GM18861 (cell line): ENCODE measurements around the gene SMG5.
"Not testable (repeated sequence)": the region's sequence is repeated elsewhere in the genome, so short reads cannot be mapped to it uniquely, and the experiment has no call there.

Experiments
- ATAC-seq: cut with Tn5 transposase; IDR thresholded peaks from one replicate; pipeline ENCODE4 v1.9.1; 2021; ENCODE audit not compliant: unreplicated experiment

Gene SMG5

GRCh38 chr1:156216361-156217086, 66.1 kb downstream of the SMG5 start:
- ATAC-seq = not testable (repeated sequence)

- ATAC-seq = no peak
Observed at GRCh38 chr1:156214024-156214748, 68.4 kb downstream of the SMG5 start.

- no peak for ATAC-seq
Observed at GRCh38 chr1:156213644-156213966, 69.0 kb downstream of the SMG5 start.

DNA sequence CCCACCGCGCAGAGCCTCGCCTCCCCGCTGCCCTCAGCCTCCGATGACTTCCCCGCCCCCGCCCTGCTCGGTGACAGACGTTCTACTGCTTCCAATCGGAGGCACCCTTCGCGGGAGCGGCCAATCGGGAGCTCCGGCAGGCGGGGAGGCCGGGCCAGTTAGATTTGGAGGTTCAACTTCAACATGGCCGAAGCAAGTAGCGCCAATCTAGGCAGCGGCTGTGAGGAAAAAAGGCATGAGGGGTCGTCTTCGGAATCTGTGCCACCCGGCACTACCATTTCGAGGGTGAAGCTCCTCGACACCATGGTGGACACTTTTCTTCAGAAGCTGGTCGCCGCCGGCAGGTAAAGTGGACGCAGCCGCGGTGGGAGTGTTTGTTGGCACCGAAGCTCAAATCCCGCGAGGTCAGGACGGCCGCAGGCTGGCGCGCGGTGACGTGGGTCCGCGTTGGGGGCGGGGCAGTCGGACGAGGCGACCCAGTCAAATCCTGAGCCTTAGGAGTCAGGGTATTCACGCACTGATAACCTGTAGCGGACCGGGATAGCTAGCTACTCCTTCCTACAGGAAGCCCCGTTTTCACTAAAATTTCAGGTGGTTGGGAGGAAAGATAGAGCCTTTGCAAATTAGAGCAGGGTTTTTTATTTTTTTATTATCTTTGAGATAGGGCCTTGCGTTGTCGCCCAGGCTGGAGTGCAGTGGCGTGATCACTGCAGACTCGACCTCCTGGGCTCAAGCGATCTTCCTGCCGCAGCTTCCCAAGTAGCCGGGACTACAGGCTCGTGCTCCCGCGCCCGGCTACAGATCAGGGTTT, 69.6 kb downstream of the SMG5 start, which contains the start of gene PMF1:
PMF1 (plus strand) TSS at position 175 of the 811 bp plus-strand sequence; CDS start at position 184, 9 bp downstream.
- ATAC-seq = peak; percentile 70

DNA sequence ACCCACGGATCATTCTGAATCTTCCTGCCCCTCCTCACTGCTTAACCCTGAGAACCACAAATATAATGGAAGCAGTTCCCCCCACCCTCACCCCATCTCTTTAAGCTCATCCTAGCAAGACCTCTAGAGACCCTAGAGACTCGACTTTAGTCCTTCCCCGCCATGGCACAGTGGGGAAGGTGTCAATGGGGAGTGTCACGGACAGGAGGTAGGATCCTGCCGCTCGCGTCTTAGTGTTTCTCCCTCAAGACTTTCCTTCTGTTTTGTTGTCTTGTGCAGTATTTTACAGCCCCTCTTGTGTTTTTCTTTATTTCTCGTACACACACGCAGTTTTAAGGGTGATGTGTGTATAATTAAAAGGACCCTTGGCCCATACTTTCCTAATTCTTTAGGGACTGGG, 70.5 kb downstream of the SMG5 start:
- no peak for ATAC-seq

DNA sequence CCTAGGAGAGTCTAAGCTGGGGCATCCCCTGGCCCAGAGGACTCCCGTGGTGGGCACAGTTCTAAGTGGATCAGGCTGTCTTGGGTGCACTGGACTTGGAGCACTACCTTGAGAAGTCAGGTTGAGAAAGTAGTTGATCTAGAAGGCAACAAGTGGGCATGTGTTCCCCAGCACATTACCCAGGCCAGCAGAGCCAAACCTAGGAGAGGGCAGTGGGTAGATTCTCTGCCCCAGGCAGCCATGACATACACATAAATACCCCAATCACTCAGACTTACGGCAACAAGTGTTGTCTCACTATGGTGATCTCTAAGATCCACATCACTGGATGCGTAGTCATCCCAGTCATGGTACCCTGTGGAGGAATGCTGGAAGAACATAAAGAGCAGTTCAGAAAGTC, 71.4 kb downstream of the SMG5 start:
- no peak for ATAC-seq

DNA sequence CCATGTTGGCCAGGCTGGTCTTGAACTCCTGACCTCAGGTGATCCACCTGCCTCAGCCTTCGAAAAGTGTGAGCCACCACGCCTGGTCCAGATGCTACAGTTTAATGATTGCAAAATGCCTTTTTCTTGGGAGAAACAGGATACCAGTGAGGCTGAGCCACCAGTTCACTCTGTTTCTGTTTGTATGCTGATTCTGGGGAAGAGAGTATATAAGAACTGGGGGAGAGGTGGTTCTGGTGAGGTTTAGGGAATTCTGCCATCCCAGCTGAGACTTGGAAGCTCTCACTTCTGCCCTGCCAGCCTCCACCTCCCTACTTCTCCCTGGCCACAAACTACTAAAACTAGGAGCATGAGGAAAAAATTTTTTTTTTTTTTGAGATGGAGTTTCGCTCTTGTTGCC, 77.9 kb downstream of the SMG5 start:
- no peak for ATAC-seq

DNA sequence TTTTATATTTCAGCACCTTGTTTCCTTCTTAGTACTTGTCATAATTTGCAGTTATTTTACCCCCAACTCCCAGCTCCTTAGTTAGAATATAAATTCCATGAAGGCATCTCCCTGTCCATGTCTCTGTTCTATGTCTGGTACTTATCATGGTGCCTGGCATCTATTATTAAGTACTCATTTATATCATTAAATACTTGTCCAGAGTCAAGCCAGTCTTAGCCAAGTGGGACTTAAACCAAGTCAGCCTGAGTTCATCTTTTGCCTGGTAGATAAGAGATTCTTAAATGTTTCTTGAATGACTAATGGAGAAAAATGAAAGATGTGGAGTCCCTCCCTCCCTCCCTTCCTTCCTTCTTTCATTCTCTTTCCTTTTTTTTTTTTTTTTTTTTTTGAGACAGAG, 79.3 kb downstream of the SMG5 start:
- ATAC-seq = no peak

DNA sequence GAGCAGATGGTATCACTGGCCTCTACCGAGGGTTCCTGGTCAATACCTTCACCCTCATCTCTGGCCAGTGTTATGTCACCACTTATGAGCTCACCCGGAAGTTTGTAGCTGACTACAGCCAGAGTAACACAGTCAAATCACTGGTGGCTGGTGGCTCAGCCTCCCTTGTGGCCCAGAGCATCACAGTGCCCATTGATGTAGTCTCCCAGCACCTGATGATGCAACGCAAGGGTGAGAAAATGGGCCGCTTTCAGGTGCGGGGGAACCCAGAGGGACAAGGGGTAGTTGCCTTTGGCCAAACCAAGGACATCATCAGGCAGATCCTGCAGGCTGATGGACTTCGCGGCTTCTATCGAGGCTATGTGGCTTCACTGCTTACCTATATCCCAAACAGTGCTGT, 82.6 kb downstream of the SMG5 start:
- ATAC-seq = no peak
